Panc1 (cell line): Measurements from ENCODE around the gene TCP10L. TPM values are rescaled to one million over a fixed set of nuclear protein-coding genes. Genes with fewer than 3 reads are reported as not detected.
A peak's percentile ranks its signal among the peaks of the same experiment; 100 is the strongest.

Source experiments
- ATAC-seq: fragments of 200-7000 bp; cut with Tn5 transposase; 2 replicates; pipeline ENCODE4 v1.9.1; 2020; ENCODE audit warnings: mild to moderate bottlenecking, moderate library complexity
- BruUV-seq: library from RNA; stranded (reverse); fragments of 400-500 nt; replicated peaks from 2 replicates; lab custom pipeline; 2021; lab: Mats Ljungman, UMichigan
- CTCF ChIA-PET: fragments of 300-600 bp; sonication (Branson Sonifier 250); formaldehyde crosslinking; loops from one replicate; lab custom pipeline; 2022; ENCODE audit warnings: antibody characterized with exemption; lab: Charles Lee
- POLR2A ChIA-PET: fragments of 300-600 bp; sonication (Branson Sonifier 250); formaldehyde crosslinking; loops from one replicate; lab custom pipeline; 2022; ENCODE audit warnings: antibody characterized with exemption; lab: Charles Lee
- DNase-seq: peaks from one replicate; pipeline ENCODE4 v3.0.0-alpha.2; 2010; ENCODE audit warnings: low read depth, low spot score
- H3K27ac ChIP-seq: 2 replicates; pipeline ENCODE4 v1.5.1; 2011; ENCODE audit warnings: mild to moderate bottlenecking, low read length, inconsistent platforms
- H3K27me3 ChIP-seq: fragments of 200-500 bp; sonication (Bioruptor generic); 2 replicates; pipeline ENCODE4 v1.6.0; 2014; ENCODE audit warnings: low read length, inconsistent platforms; ENCODE audit not compliant: control insufficient read depth, insufficient read depth
- H3K36me3 ChIP-seq: fragments of 200-500 bp; sonication (Bioruptor generic); 2 replicates; pipeline ENCODE4 v1.5.1; 2014; ENCODE audit warnings: inconsistent platforms, mild to moderate bottlenecking, low read length, moderate library complexity; ENCODE audit not compliant: control insufficient read depth, insufficient read depth
- H3K4me1 ChIP-seq: 2 replicates; pipeline ENCODE4 v1.5.1; 2011; ENCODE audit warnings: inconsistent platforms, mild to moderate bottlenecking, low read length, moderate library complexity; ENCODE audit not compliant: control insufficient read depth, insufficient read depth
- H3K4me3 ChIP-seq, 2 experiments: 2 replicates each; pipeline ENCODE4 v1.5.1; 2011 to 2012; ENCODE audit warnings: low read depth in 2 of 2, low read length in 2 of 2, mild to moderate bottlenecking in 2 of 2, inconsistent platforms in 1 of 2, moderate library complexity in 1 of 2
- H3K9me3 ChIP-seq: fragments of 200-500 bp; sonication (Bioruptor generic); 2 replicates; pipeline ENCODE4 v1.5.1; 2014; ENCODE audit warnings: low read depth, mild to moderate bottlenecking, inconsistent platforms, low read length, moderate library complexity; ENCODE audit not compliant: control insufficient read depth, insufficient read depth
- POLR2AphosphoS5 ChIP-seq: IDR thresholded peaks from 2 replicates; pipeline ENCODE4 v1.6.1; 2012; ENCODE audit warnings: mild to moderate bottlenecking, low read depth, low read length, moderate library complexity
- REST ChIP-seq, 2 experiments: IDR thresholded peaks; 2 replicates each; pipeline ENCODE4 v1.6.1; 2011 to 2012; ENCODE audit warnings: low read depth in 2 of 2, control low read depth in 1 of 2, low read length in 1 of 2, mild to moderate bottlenecking in 1 of 2, moderate library complexity in 1 of 2; ENCODE audit not compliant: insufficient read depth in 1 of 2
- SIN3A ChIP-seq: IDR thresholded peaks from 2 replicates; pipeline ENCODE4 v1.6.1; 2012; ENCODE audit warnings: low read depth, mild to moderate bottlenecking, low read length, moderate library complexity, borderline replicate concordance; ENCODE audit not compliant: insufficient read depth
- TCF7L2 ChIP-seq: IDR thresholded peaks from 2 replicates; pipeline ENCODE4 v1.6.1; 2011; ENCODE audit warnings: mild to moderate bottlenecking, low read depth, low read length, inconsistent platforms
- in situ Hi-C: cut with HindIII; loops from 2 replicates; pipeline ENCODE4 v1.10.0; 2016; ENCODE audit warnings: low sequenced_read_pairs, low pct_unique_long_range_greater_than_20kb
- intact Hi-C: fragments of 100-400 bp; cut with micrococcal nuclease; formaldehyde crosslinking; loops from one replicate; pipeline ENCODE4 v1.10.0; 2022; ENCODE audit not compliant: unreplicated experiment
- total RNA-seq: library from RNA; stranded (reverse); gene quantifications from one replicate; pipeline ENCODE4 v1.2.1, GENCODE V29; 2021; ENCODE audit not compliant: unreplicated experiment
- TF ChIP-seq, protein P1 (sequence below): fragments of 450-650 bp; IDR thresholded peaks from 2 replicates; pipeline ENCODE4 v1.5.1; 2017; ENCODE audit warnings: mild to moderate bottlenecking

Gene TCP10L
- total RNA-seq, 1 experiment from 2014 or later: 0.57 TPM

DNA sequence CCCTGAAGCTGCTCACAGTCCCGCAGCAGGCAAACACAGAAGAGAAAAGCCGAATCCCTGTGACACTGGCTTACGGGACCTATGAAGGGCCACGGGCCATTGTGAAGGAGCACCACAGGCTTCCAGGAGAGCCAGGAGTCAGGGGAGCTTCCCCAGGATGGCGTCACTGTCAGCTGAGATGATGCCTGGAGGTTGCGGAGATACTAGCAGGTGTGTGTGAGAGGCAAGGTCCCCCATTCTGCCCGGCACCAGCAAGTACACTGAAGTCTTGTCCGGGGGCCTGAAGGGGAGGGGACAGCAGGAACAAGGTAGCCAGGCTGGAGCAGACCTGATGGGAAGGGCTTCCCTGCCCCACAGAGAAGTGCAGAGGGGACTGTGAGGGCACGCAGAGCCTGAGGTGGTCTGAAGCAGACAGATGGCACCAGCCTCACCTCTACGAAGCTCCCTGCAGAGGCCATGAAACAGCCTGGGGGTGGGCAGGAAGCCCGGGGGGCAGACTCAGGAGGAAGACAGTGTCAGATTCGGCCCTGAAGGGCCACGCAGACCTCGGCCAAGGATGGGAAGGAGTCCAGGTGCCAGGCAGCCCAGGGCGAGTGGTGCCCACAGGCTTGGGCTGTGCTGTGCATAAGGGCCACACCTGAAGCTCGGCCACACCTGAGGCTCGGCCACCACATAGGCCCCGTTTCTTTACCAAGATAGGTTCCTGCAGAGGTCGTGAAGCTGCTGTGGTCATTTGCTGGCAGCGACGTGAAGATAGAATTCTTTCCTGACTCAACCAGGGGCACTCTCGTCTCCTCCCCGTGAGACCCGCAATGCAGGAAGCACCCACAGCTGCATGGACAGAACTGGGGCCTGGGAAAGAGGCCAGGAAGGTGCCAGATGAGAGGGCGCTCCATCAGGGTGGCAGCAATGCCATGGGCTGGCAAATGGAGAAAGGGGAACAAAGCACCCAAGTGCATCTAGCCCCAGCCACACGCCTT, 10.1 kb downstream of the TCP10L start:
- CTCF ChIA-PET: no interaction called here
- in situ Hi-C loops (no loop called here), intact Hi-C loops (no loop called here)
- Histone ChIP-seq H3K9me3 (no peaks in the 10 kb centered on the region), H3K36me3 (no peaks in the 10 kb centered on the region), H3K4me3 (no peak overlapping the region), H3K4me1 (no peaks in the 10 kb centered on the region), H3K27ac (no peak overlapping the region), H3K27me3 (peaks cover 2% of the 10 kb centered on the region; the same call in 1 of the 2 replicates)
- BruUV-seq: no TSS peak
- ATAC-seq (0 out of 2 replicates have a peak, but pooled peaks have one; percentile 40), DNase-seq (no peak)
- POLR2A ChIA-PET: no interaction called here
- TF ChIP-seq SIN3A (no peak), TCF7L2 (no peak), POLR2AphosphoS5 (no peak), REST (IDR thresholded peaks at IDR 0.05; ENCODE audit: insufficient read depth in 1 of 2, low read depth in 2 of 2, low read length in 1 of 2) (no peak)
- TF ChIP-seq, protein P1, sequence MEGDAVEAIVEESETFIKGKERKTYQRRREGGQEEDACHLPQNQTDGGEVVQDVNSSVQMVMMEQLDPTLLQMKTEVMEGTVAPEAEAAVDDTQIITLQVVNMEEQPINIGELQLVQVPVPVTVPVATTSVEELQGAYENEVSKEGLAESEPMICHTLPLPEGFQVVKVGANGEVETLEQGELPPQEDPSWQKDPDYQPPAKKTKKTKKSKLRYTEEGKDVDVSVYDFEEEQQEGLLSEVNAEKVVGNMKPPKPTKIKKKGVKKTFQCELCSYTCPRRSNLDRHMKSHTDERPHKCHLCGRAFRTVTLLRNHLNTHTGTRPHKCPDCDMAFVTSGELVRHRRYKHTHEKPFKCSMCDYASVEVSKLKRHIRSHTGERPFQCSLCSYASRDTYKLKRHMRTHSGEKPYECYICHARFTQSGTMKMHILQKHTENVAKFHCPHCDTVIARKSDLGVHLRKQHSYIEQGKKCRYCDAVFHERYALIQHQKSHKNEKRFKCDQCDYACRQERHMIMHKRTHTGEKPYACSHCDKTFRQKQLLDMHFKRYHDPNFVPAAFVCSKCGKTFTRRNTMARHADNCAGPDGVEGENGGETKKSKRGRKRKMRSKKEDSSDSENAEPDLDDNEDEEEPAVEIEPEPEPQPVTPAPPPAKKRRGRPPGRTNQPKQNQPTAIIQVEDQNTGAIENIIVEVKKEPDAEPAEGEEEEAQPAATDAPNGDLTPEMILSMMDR: no peak

- H3K4me3 ChIP-seq: no peak overlapping the region
- intact Hi-C loops: no loop called here
- CTCF ChIA-PET: no interaction called here
Measured at GRCh38 chr21:32572574-32573420, 12.5 kb downstream of the TCP10L start.

More at GRCh38 chr21:32572574-32573420, 12.5 kb downstream of the TCP10L start:
- no peak for ATAC-seq
- in situ Hi-C loops: no loop called here
- Histone ChIP-seq H3K27me3 (no peaks in the 10 kb centered on the region), H3K27ac (no peak overlapping the region), H3K9me3 (no peaks in the 10 kb centered on the region), H3K4me1 (0 out of 2 replicates have a peak, but pooled peaks cover 2% of the 10 kb centered on the region), H3K36me3 (no peaks in the 10 kb centered on the region)
- POLR2A ChIA-PET: no interaction called here
- no TSS peak for BruUV-seq
- no peak for TF ChIP-seq TCF7L2
- no peak for TF ChIP-seq REST (IDR thresholded peaks at IDR 0.05; ENCODE audit: insufficient read depth in 1 of 2, low read depth in 2 of 2, low read length in 1 of 2)
- TF ChIP-seq, protein P1: no peak
- TF ChIP-seq POLR2AphosphoS5: no peak
- no peak for TF ChIP-seq SIN3A
- DNase-seq: no peak
